ENCODE data around the gene NPAS1. TPM values are rescaled to one million over a fixed set of nuclear protein-coding genes. Genes with fewer than 3 reads are reported as not detected.
A peak's percentile ranks its signal among the peaks of the same experiment; 100 is the strongest.

The NPAS1 gene
- total RNA-seq, 1 donor from 2014 or later: 0.17 TPM

DNA sequence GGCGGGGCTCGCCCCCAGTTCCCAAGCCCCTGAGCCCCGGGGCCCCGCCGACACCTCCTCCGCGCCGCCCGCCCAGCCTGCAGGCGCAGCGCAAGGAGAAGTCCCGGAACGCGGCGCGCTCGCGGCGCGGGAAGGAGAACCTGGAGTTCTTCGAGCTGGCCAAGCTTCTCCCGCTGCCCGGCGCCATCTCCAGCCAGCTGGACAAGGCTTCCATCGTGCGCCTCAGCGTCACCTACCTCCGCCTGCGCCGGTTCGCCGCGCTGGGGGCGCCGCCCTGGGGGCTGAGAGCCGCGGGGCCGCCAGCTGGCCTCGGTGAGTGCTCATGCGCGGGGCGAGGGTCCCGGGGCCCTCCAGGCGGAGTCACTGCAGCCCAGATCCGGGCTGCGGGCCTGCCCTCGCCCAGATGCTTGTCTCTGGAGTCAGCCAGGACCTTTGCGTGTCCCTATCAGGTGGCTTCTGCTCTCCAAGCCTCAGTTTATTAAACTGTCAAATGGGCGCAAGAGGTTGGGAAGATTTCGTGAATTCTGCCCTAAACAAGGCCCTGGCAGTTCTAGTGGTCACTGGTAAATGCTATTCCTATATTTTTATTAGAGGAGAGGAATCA, 2.0 kb downstream of the NPAS1 start:
- DNase-seq: peak; percentile 21

- no peak for DNase-seq
Observed at GRCh38 chr19:47022140-47022536, 2.5 kb downstream of the NPAS1 start.

DNA sequence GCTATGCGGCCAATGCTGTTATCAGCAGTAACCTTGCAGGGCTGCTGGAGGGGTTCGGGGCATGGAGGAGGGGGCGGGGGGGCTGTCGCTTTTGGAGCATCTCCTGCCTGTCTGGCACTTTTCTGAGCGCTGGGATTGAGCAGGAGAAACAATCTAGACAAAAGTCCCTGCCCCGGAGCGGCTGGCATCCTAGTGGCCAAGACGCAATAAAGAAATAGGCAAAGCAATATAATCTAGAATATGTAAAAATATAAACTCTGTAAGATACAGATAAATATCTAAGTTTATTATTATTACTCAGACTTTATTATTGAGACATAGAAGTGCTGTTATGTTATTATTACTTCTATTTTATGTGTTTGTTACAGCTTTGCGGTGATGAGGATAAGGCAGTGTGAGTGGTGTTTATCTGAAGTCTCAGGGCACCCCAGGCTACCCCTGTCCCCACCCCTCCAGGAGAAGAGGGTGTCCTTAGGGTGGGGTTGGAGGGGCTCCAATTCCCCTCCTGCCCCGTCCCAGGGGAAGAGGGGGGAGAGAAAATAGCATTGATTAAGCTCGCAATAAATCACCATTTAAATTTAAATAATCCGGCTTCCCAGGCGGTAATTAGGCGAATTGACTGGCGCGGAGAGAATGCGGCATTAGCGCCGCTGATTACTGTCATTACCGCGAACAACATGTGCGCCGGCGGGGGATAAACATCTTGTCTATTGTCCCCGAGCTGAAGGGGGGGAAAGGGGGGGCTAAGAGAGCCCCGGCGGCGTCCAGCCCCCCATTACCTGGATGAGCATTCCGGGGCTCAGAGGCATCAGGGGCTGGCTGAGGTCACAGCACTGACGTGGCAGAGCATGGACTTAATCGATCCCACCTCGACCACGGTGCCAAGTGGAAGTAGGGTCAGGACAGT, 3.2 kb downstream of the NPAS1 start:
- DNase-seq: no peak

DNA sequence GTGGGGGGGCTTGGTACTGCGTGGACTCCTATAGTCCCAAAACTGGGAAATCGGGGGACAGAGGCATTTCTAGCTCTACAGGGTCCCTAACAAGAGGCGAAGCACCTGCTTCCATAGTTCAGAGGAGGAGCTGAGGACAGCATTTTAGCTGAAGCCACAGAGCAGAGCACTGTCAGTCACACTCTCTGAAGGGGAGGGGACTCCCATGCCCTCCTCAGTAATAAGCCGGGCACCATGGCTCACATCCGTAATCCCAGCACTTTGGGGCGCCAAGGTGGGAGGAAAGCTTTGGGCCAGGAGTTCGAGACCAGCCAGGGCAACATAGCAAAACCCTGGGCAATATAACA, 3.8 kb downstream of the NPAS1 start:
- DNase-seq: no peak

GRCh38 chr19:47024502-47024901, 4.9 kb downstream of the NPAS1 start:
- no peak for DNase-seq

DNA sequence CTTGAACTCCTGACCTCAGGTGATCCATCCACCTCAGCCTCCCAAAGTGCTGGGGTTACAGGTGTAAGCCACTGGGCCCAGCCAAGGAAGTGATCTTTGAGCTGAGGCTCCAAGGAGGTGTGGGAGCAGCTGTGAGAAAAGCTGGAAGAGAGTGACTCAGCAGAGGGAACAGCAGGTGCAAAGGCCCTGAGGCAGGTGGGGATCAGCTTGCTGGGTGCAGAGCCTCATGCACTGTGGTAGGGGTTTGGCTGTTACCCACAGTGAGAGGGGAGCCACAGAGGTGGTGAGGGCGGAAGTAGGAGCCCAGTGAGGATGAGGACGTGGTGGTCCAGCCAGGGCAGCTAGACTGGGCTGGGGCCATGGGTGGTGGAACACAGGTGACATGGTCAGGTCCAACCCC, 6.5 kb downstream of the NPAS1 start:
- DNase-seq: no peak

GRCh38 chr19:47026889-47027288, 7.3 kb downstream of the NPAS1 start:
- DNase-seq: no peak

GRCh38 chr19:47027586-47028088, 8.0 kb downstream of the NPAS1 start:
- DNase-seq: no peak

DNA sequence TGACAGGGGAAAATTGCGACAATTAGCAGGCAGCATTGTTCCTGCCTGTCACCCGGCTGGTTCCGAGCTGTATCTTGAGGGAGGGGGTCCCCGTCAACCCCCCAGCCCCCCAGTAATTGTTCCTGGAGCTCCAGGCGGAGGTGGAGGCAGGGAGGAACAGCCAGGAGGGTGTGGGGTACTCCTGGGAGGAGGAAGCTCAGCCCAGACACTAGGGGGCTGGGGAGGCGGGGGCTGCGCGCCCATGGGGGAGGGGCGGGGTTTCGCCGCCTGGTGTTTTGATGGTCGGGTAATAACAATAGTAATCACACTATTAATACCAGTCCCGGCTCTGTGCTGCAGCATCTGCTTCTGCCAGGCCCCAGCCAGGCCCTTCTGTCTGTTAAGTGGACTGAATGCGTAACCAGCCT, 8.6 kb downstream of the NPAS1 start:
- DNase-seq: no peak

DNA sequence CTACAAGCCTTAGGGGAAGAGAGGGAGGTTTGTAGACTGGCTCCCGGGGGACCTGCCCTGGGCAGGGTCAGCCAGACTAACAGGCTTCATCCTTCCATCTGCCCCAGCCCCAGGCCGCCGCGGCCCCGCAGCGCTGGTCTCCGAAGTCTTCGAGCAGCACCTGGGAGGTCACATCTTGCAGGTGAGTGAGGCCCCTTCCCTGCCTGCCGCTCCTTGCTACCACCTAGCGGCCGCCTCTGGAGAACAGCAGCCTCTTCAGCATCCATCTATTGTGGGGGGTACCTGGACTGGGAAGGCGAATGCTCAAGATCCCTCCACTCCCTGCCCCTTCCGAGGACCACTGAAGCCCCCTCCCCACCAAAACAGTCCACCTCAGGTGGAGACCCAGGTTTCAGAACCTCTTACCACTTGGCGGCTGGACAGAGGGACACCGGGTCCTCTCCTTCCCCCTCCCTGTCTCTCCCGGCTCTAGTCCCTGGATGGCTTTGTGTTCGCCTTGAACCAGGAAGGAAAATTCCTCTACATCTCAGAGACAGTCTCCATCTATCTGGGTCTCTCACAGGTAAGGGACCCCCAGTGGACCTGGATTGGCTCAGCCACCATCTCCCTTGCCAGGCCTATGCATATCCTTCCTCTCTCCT, 12.7 kb downstream of the NPAS1 start:
- peak; percentile 60 for DNase-seq

DNA sequence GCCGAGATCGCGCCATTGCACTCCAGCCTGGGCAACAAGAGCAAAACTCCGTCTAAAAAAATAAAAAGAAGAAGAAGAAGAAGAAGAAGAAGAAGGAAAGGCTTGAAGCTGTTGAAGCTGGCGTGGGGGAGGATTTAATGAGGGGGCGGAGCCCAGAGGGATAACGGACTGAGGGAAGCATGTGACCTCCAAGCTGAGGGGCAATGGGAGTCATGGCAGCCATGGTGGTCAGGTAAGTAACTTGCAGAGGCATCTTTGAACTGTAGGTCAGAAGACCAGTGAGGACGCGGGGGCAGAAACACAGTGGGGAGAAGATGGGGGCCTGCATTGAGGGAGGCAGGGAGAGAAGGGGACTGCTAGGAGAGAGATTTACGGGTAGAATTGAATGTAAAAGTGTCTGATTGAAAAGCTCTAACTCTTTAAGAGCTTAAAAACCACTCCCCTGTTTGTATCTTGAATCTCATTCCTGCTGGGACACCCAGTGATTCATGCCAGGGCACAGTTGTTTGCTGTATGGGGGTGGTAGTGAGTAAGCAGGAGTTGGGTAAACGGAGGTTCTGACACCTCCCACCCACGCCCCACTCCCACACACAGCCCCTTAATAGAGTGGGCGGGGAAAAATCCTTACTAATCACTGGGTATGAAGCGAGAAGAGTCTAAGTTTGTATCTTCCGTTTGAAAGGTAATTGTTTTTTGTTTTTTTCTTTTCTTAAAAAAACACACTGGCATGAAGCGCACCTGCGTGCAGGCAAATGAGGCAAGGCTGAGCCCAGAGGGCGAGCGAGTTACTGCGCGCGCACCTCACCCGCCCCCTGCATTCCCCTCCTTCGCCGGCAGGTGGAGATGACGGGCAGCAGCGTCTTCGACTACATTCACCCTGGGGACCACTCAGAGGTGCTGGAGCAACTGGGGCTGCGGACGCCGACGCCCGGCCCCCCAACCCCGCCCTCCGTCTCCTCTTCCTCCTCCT, 15.8 kb downstream of the NPAS1 start:
- peak; percentile 87 for DNase-seq

DNA sequence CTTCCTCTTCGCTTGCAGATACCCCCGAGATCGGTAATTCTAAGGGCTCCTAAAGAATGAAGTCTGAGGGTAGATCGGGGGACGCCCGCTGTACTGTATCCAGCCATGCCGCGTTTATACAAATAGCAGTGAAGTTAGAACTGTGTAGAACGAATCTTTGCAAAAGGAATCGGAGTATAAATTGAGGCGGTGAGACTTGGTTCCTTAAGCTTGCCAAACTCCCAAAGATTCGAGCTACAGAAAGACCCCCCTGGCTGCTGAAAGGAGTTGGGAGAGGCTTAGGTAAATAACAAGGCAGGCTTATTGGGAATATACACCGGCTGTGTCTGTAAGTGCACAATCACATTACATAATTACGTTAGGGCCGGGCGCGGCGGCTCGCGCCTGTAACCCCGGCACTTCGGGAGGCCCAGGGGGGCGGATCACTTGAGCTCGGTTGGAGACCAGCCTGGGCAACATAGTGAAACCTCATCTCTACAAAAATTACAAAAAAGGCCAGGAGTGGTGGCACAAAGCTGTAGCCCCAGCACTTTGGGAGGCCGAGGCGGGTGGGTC, 16.5 kb downstream of the NPAS1 start:
- DNase-seq: no peak

DNA sequence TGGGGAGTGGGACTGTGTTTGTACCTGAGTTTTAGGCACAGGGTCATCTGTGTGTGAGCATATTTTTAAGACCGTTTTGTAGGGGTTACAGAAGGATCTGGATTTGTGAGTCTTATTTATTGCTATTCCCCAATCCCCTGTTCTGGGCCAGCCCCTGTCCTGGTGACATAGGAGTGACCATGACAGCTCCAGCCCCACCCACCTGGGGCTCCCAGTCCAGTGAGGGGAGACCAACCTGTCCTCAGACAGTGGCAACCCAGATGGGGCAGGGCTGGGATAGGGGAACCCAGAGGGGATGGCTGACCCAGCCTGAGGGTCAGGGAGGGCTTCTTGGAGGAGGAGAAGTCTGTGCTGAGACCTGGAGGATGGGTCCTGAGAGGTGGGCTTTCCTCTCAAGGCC, 18.1 kb downstream of the NPAS1 start:
- no peak for DNase-seq

- DNase-seq: no peak
Observed at GRCh38 chr19:47039239-47039874, 19.7 kb downstream of the NPAS1 start.

DNA sequence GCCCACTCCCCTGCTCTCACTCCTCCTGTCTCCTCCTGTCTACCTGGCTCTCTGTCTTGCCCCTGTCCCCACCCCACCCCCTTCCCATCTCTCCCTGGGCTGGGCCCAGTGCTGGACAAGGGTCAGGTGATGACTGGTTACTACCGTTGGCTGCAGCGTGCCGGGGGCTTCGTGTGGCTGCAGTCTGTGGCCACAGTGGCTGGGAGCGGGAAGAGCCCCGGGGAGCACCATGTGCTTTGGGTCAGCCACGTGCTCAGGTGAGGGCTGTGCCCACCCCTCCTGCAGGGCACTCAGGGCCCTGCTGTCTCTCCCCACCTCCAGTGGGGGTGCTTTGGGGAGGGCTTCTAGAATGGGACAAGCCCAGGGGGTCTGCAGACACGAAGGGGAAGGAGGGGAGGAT, 21.2 kb downstream of the NPAS1 start:
- DNase-seq: no peak

- DNase-seq: no peak
Observed at GRCh38 chr19:47044946-47045866, 25.6 kb downstream of the NPAS1 start.

- DNase-seq: no peak
Observed at GRCh38 chr19:47045867-47046470, 26.3 kb downstream of the NPAS1 start.

DNA sequence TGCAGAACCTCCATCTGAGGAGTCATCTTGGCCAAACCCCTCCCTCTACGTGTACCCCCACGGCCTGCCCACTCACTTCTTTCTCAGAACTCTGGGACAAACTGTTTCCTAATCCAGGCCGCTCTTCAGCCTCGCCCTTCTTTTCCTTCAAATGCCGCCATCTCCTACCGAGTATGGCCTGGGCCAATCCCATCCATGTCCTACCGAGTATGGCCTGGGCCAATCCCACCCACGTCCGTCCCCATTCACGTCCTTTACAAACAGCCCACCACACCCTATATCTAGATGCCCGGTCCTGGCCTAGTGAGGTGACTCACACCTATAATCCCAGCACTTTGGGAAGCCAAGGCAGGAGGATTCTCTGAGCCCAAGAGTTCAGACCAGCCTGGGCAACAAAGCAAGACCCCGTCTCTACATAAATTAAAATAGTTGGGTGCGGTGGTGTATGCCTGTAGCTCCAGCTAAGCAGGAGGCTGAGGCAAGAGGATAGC, 27.7 kb downstream of the NPAS1 start:
- no peak for DNase-seq

DNA sequence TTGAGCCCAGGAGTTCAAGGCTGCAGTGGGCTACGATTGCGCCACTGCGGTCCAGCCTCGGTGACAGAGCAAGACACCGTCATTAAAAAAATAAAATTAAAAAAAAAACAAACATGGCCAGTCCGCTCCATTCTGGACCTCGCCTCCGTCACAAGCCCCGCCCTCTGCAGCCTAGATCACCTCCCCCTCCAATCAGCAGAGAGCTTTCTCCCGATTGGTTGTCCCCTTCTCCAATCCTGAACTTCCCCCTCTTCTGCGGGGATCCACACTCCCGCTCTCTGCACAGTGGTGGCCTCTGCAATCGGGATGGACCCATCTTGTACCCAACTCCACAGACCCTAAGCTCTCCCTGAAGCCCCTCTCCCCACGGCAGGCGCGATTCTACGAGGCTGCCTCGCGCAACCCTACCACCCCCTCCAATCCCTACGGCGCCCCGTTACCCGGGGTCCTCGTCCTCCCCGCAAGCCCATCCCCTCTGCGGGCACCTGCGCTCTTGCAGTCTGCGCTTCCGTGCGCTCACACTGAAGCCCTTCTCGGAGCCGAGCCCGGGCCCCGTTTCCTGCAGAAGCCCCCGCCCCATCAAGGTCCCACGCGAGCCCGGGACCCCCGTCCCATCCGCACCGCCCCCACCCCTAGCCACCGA, 28.2 kb downstream of the NPAS1 start:
- peak; percentile 95 for DNase-seq
